Liver (tissue), 9 donors: ENCODE results near the gene NR4A1. TPM values are rescaled to one million over a fixed set of nuclear protein-coding genes. Genes with fewer than 3 reads are reported as not detected.

Source experiments
- DNase-seq: peaks from one replicate; pipeline ENCODE4 v3.0.0-alpha.2; 2017; ENCODE audit warnings: low spot score
- H3K27ac ChIP-seq, 2 donors: one replicate each; pipeline ENCODE4 v1.7.0; 2013; ENCODE audit warnings: inconsistent platforms in 2 of 2, low read length in 2 of 2, control low read depth in 1 of 2, low read depth in 1 of 2, mild to moderate bottlenecking in 1 of 2
- H3K27me3 ChIP-seq, 4 donors: one replicate each; pipeline versions ENCODE4 v1.6.1 to v1.7.0; 2013; ENCODE audit warnings: low read length in 3 of 4, inconsistent platforms in 1 of 4, mild to moderate bottlenecking in 1 of 4, moderate library complexity in 1 of 4; ENCODE audit not compliant: control insufficient read depth in 4 of 4, insufficient read depth in 4 of 4
- H3K36me3 ChIP-seq, 4 donors: one replicate each; pipeline versions ENCODE4 v1.6.1 to v1.7.0; 2013; ENCODE audit warnings: low read length in 3 of 4, mild to moderate bottlenecking in 3 of 4, low read depth in 1 of 4, moderate library complexity in 1 of 4; ENCODE audit not compliant: control insufficient read depth in 4 of 4, insufficient read depth in 3 of 4
- H3K4me1 ChIP-seq, 4 donors: one replicate each; pipeline versions ENCODE4 v1.6.1 to v1.7.0; 2013; ENCODE audit warnings: low read length in 3 of 4, mild to moderate bottlenecking in 3 of 4, moderate library complexity in 1 of 4; ENCODE audit not compliant: control insufficient read depth in 4 of 4, insufficient read depth in 4 of 4
- H3K4me3 ChIP-seq, 3 donors: one replicate each; pipeline versions ENCODE4 v1.6.1 to v1.7.0; 2013; ENCODE audit warnings: low read length in 3 of 3, control low read depth in 1 of 3, low read depth in 1 of 3, mild to moderate bottlenecking in 1 of 3
- H3K9ac ChIP-seq, 2 donors: one replicate each; pipeline ENCODE4 v1.7.0; 2013; ENCODE audit warnings: low read length in 2 of 2, mild to moderate bottlenecking in 2 of 2, moderate library complexity in 2 of 2, control low read depth in 1 of 2, low read depth in 1 of 2
- H3K9me3 ChIP-seq, 4 donors: one replicate each; pipeline versions ENCODE4 v1.6.1 to v1.7.0; 2013; ENCODE audit warnings: low read length in 3 of 4; ENCODE audit not compliant: control insufficient read depth in 4 of 4
- CTCF ChIP-seq: fragments of 150-350 bp; IDR thresholded peaks from 2 replicates; pipeline ENCODE4 v1.5.1; 2017; ENCODE audit warnings: improper control_type of control experiment, low read depth, low read length; ENCODE audit not compliant: missing input control
- EGR1 ChIP-seq, 2 donors: IDR thresholded peaks; 2 replicates each; pipeline ENCODE4 v1.6.1; 2016 to 2018; ENCODE audit warnings: antibody characterized with exemption in 2 of 2, low read depth in 2 of 2
- FOXA1 ChIP-seq: IDR thresholded peaks from 2 replicates; pipeline ENCODE4 v1.6.1; 2016; ENCODE audit warnings: antibody characterized with exemption
- FOXA2 ChIP-seq: IDR thresholded peaks from 2 replicates; pipeline ENCODE4 v1.6.1; 2016; ENCODE audit warnings: antibody characterized with exemption
- GABPA ChIP-seq, 2 donors: IDR thresholded peaks in 1 of 2; conservative IDR thresholded peaks in 1 of 2; 2 replicates each; pipeline ENCODE4 v1.6.1; 2016; ENCODE audit warnings: antibody characterized with exemption in 2 of 2, mild to moderate bottlenecking in 1 of 2, moderate library complexity in 1 of 2
- HNF4A ChIP-seq, 2 donors: conservative IDR thresholded peaks; 2 replicates each; pipeline ENCODE4 v1.6.1; 2016; ENCODE audit warnings: antibody characterized with exemption in 2 of 2, mild to moderate bottlenecking in 2 of 2
- HNF4G ChIP-seq: IDR thresholded peaks from 2 replicates; pipeline ENCODE4 v1.6.1; 2016; ENCODE audit warnings: antibody characterized with exemption
- JUND ChIP-seq, 2 donors: IDR thresholded peaks; 2 replicates each; pipeline ENCODE4 v1.6.1; 2016; ENCODE audit warnings: antibody characterized with exemption in 2 of 2
- MAX ChIP-seq: IDR thresholded peaks from 2 replicates; pipeline ENCODE4 v1.6.1; 2016; ENCODE audit warnings: antibody characterized with exemption
- NR2F2 ChIP-seq: IDR thresholded peaks from 2 replicates; pipeline ENCODE4 v1.6.1; 2016; ENCODE audit warnings: antibody characterized with exemption
- RAD21 ChIP-seq, 2 donors: IDR thresholded peaks; 2 replicates each; pipeline ENCODE4 v1.6.1; 2016; ENCODE audit warnings: antibody characterized with exemption in 2 of 2, mild to moderate bottlenecking in 2 of 2
- REST ChIP-seq: IDR thresholded peaks from 2 replicates; pipeline ENCODE4 v1.6.1; 2016; ENCODE audit warnings: antibody characterized with exemption, mild to moderate bottlenecking
- RXRA ChIP-seq, 2 donors: IDR thresholded peaks; 2 replicates each; pipeline ENCODE4 v1.6.1; 2017 to 2018; ENCODE audit warnings: antibody characterized with exemption in 2 of 2, mild to moderate bottlenecking in 1 of 2
- SP1 ChIP-seq: IDR thresholded peaks from 2 replicates; pipeline ENCODE4 v1.6.1; 2018; ENCODE audit warnings: antibody characterized with exemption, mild to moderate bottlenecking
- TAF1 ChIP-seq: conservative IDR thresholded peaks from 2 replicates; pipeline ENCODE4 v1.6.1; 2016; ENCODE audit warnings: antibody characterized with exemption, mild to moderate bottlenecking
- YY1 ChIP-seq: IDR thresholded peaks from 2 replicates; pipeline ENCODE4 v1.6.1; 2016; ENCODE audit warnings: antibody characterized with exemption, mild to moderate bottlenecking
- ZBTB33 ChIP-seq: IDR thresholded peaks from 2 replicates; pipeline ENCODE4 v1.6.1; 2016; ENCODE audit warnings: antibody characterized with exemption
- WGBS: extraction: QIAGEN DNeasy Blood & Tissue Kit; methylation state at CpG from one replicate; pipeline ENCODE4 v1.1.7; 2013; 5-methylcytosine and 5-hydroxymethylcytosine counted together
- polyA plus RNA-seq, 2 donors: library from polyadenylated mRNA; stranded (reverse) in 1 of 2; unstranded in 1 of 2; fragments of 200-250 nt in 1 of 2; fragments of >200 nt in 1 of 2; fragmentation: Nextera tagmentation in 1 of 2; extraction: Ambion mirVana in 1 of 2; gene quantifications; one replicate each; pipeline versions ENCODE4 v1.2.1 to v1.2.3, GENCODE V29; 2013 to 2015
- total RNA-seq, 2 donors: library from RNA; depleted of rRNA; stranded (reverse); fragments of >200 nt; gene quantifications; one replicate each; pipeline ENCODE4 v1.2.3, GENCODE V29; 2014
- TF ChIP-seq, protein P1 (sequence below): IDR thresholded peaks from 2 replicates; pipeline ENCODE4 v1.6.1; 2016; ENCODE audit warnings: antibody characterized with exemption
- donor health status: healthy.
- donor health status: healthy.
- donor health status: healthy.
- donor health status: healthy.
- donor health status: healthy.

NR4A1 gene
- total and polyA plus RNA-seq, 4 donors, result 0.79 to 5.8 (median 3.4) TPM

GRCh38 chr12:52082026-52082668 lies 30.9 kb downstream of the NR4A1 start:
- Histone ChIP-seq H3K4me1 (peaks cover 8 to 43% (median 26%) of the 10 kb centered on the region in 4 donors), H3K9ac (no peak overlapping the region), H3K27me3 (no peaks in the 10 kb centered on the region), H3K9me3 (no peaks in the 10 kb centered on the region), H3K36me3 (peaks cover 0 to 15% (median 8%) of the 10 kb centered on the region in 4 donors), H3K27ac (peak overlapping the region; percentile 80 to 81), H3K4me3 (peak overlapping the region in 1 of 3 donors; percentile 4)
- peak; percentile 52 for DNase-seq
- WGBS, result 23% methylated on average over 13 of the region's 13 CpGs
- peak in 1 of 2 donors; percentile 50 for TF ChIP-seq GABPA (IDR thresholded peaks at IDR 0.05 in 1 of 2, conservative IDR thresholded peaks at IDR 0.05 in 1 of 2)
- no peak for TF ChIP-seq YY1
- no peak for TF ChIP-seq TAF1
- no peak for TF ChIP-seq ZBTB33
- TF ChIP-seq SP1, result peak; percentile 91
- no peak for TF ChIP-seq EGR1 (IDR thresholded peaks at IDR 0.05; ENCODE audit: low read depth in 2 of 2)
- TF ChIP-seq, protein P1, sequence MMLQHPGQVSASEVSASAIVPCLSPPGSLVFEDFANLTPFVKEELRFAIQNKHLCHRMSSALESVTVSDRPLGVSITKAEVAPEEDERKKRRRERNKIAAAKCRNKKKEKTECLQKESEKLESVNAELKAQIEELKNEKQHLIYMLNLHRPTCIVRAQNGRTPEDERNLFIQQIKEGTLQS, result peak; percentile 12
- peak; percentile 76 to 89 for TF ChIP-seq HNF4A (conservative IDR thresholded peaks at IDR 0.05)
- no peak for TF ChIP-seq FOXA1
- no peak for TF ChIP-seq MAX
- peak; percentile 57 for TF ChIP-seq REST
- TF ChIP-seq FOXA2, result no peak
- TF ChIP-seq RAD21 (IDR thresholded peaks at IDR 0.05), result peak; percentile 39 to 42
- peak; percentile 94 to 97 for TF ChIP-seq RXRA (IDR thresholded peaks at IDR 0.05)
- TF ChIP-seq JUND (IDR thresholded peaks at IDR 0.05), result no peak
- no peak for TF ChIP-seq CTCF
- TF ChIP-seq HNF4G, result peak; percentile 27
- peak; percentile 100 for TF ChIP-seq NR2F2
